Measurements from ENCODE around the gene CD247. TPM values are rescaled to one million over a fixed set of nuclear protein-coding genes. Genes with fewer than 3 reads are reported as not detected.

Gene CD247
- total and polyA plus RNA-seq, 9 of the 15 experiments (the other 6 are each of a cell fraction or from before 2014, with no cell fraction given) = 0.08 to 0.42 (median 0.28) TPM; not detected in 5

DNA sequence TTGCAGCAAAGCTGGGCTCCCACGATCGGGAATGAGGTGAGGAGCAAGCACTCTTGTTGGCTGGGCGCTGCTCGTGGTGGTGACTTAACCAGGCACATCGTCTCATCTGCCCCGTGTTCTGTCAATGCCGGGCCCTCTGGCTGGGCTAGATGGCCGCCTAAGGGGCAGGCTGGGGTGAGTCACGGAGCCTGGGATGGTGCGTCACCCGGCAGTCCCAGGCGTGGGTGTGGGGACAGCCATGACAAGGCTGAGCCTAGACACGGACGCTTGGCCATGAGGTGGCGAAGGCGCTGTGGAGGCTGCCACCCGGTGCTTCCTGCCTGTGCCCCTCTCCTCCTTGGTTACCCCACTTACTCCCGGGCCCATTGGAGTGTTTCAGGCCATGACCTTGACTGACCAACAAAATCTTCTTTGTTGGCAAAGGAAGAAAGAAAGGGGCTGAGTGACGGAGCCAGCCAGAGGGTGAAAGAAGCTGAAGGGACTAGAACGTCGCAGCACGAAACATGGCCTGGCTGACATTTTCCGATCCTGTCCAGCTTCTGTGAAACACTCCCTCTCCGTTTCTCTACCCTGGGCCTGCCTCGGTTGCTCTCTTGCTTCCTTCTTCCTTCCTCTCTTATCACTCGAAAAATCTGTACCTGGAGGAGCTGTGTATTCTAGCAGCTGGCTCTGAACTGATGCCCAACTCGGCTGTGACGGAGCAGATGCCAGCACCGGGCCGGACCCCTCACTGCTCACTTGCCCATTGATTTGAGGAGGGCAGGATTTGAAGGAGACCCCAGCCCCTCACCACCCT, 596 bp downstream of the CD247 start (continued):
- TF ChIP-seq RBM25 (IDR thresholded peaks at IDR 0.05; ENCODE audit: low read depth, low read length, severe bottlenecking) = no peak
- TF ChIP-seq ZNF584 (CRISPR knock-in tag; IDR thresholded peaks at IDR 0.05; ENCODE audit: low read depth) = peak; percentile 80; the same call in 1 of the 2 replicates
- TF ChIP-seq, protein P1, sequence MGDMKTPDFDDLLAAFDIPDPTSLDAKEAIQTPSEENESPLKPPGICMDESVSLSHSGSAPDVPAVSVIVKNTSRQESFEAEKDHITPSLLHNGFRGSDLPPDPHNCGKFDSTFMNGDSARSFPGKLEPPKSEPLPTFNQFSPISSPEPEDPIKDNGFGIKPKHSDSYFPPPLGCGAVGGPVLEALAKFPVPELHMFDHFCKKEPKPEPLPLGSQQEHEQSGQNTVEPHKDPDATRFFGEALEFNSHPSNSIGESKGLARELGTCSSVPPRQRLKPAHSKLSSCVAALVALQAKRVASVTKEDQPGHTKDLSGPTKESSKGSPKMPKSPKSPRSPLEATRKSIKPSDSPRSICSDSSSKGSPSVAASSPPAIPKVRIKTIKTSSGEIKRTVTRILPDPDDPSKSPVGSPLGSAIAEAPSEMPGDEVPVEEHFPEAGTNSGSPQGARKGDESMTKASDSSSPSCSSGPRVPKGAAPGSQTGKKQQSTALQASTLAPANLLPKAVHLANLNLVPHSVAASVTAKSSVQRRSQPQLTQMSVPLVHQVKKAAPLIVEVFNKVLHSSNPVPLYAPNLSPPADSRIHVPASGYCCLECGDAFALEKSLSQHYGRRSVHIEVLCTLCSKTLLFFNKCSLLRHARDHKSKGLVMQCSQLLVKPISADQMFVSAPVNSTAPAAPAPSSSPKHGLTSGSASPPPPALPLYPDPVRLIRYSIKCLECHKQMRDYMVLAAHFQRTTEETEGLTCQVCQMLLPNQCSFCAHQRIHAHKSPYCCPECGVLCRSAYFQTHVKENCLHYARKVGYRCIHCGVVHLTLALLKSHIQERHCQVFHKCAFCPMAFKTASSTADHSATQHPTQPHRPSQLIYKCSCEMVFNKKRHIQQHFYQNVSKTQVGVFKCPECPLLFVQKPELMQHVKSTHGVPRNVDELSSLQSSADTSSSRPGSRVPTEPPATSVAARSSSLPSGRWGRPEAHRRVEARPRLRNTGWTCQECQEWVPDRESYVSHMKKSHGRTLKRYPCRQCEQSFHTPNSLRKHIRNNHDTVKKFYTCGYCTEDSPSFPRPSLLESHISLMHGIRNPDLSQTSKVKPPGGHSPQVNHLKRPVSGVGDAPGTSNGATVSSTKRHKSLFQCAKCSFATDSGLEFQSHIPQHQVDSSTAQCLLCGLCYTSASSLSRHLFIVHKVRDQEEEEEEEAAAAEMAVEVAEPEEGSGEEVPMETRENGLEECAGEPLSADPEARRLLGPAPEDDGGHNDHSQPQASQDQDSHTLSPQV (IDR thresholded peaks at IDR 0.05) = peak; percentile 91; the same call in 1 of the 2 replicates
- TF ChIP-seq DPF2 (IDR thresholded peaks at IDR 0.05) = peak; percentile 78
- TF ChIP-seq, protein P2, sequence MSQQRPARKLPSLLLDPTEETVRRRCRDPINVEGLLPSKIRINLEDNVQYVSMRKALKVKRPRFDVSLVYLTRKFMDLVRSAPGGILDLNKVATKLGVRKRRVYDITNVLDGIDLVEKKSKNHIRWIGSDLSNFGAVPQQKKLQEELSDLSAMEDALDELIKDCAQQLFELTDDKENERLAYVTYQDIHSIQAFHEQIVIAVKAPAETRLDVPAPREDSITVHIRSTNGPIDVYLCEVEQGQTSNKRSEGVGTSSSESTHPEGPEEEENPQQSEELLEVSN (IDR thresholded peaks at IDR 0.05; ENCODE audit: borderline replicate concordance in 1 of 2, extremely low read depth in 1 of 2, insufficient read depth in 1 of 2, insufficient read length in 1 of 2, low read depth in 1 of 2, low read length in 1 of 2, poor library complexity in 1 of 2, severe bottlenecking in 1 of 2) = peak; percentile 68 to 77
- TF ChIP-seq, protein P3, sequence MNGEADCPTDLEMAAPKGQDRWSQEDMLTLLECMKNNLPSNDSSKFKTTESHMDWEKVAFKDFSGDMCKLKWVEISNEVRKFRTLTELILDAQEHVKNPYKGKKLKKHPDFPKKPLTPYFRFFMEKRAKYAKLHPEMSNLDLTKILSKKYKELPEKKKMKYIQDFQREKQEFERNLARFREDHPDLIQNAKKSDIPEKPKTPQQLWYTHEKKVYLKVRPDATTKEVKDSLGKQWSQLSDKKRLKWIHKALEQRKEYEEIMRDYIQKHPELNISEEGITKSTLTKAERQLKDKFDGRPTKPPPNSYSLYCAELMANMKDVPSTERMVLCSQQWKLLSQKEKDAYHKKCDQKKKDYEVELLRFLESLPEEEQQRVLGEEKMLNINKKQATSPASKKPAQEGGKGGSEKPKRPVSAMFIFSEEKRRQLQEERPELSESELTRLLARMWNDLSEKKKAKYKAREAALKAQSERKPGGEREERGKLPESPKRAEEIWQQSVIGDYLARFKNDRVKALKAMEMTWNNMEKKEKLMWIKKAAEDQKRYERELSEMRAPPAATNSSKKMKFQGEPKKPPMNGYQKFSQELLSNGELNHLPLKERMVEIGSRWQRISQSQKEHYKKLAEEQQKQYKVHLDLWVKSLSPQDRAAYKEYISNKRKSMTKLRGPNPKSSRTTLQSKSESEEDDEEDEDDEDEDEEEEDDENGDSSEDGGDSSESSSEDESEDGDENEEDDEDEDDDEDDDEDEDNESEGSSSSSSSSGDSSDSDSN (IDR thresholded peaks at IDR 0.05; ENCODE audit: borderline replicate concordance in 1 of 2, low read depth in 2 of 2, low read length in 2 of 2) = 0 out of 4 replicates have a peak, but pooled peaks of 1 of the 2 experiments have one; percentile 33
- TF ChIP-seq ARID2 (IDR thresholded peaks at IDR 0.05) = no peak
- TF ChIP-seq NEUROD1 (IDR thresholded peaks at IDR 0.05; ENCODE audit: borderline replicate concordance, low read depth, low read length, partially characterized antibody) = peak; percentile 72
- TF ChIP-seq, protein P4, sequence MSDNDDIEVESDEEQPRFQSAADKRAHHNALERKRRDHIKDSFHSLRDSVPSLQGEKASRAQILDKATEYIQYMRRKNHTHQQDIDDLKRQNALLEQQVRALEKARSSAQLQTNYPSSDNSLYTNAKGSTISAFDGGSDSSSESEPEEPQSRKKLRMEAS (CRISPR knock-in tag; IDR thresholded peaks at IDR 0.05) = peak; percentile 92
- TF ChIP-seq ARNT (IDR thresholded peaks at IDR 0.05) = peak; percentile 59 to 77; a peak in 3 of 4 replicates
- TF ChIP-seq FOSL1 (tag; conservative IDR thresholded peaks at IDR 0.05) = peak; percentile 98
- peak; percentile 62 for TF ChIP-seq CREB1 (IDR thresholded peaks at IDR 0.05)
- peak; percentile 80 for TF ChIP-seq CREB1 (CRISPR knock-in tag; IDR thresholded peaks at IDR 0.05)
- 0 out of 2 replicates have a peak, but pooled peaks have one; percentile 16 for TF ChIP-seq SMAD4 (CRISPR knock-in tag; conservative IDR thresholded peaks at IDR 0.05)
- TF ChIP-seq, protein P5, sequence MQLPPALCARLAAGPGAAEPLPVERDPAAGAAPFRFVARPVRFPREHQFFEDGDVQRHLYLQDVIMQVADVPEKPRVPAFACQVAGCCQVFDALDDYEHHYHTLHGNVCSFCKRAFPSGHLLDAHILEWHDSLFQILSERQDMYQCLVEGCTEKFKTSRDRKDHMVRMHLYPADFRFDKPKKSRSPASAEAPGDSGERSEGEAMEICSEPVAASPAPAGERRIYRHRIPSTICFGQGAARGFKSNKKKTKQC (CRISPR knock-in tag; IDR thresholded peaks at IDR 0.05) = peak; percentile 64; the same call in 1 of the 2 replicates
- 0 out of 2 replicates have a peak, but pooled peaks have one; percentile 28 for TF ChIP-seq MBD2 (IDR thresholded peaks at IDR 0.05; ENCODE audit: borderline replicate concordance, low read depth)
